ENCODE data around the gene GATAD2B. TPM values are rescaled to one million over a fixed set of nuclear protein-coding genes. Genes with fewer than 3 reads are reported as not detected.
A peak's percentile ranks its signal among the peaks of the same experiment; 100 is the strongest.

The GATAD2B gene
- total RNA-seq, 4 donors from 2014 or later = 20.1 to 28.8 (median 21.5) TPM

DNA sequence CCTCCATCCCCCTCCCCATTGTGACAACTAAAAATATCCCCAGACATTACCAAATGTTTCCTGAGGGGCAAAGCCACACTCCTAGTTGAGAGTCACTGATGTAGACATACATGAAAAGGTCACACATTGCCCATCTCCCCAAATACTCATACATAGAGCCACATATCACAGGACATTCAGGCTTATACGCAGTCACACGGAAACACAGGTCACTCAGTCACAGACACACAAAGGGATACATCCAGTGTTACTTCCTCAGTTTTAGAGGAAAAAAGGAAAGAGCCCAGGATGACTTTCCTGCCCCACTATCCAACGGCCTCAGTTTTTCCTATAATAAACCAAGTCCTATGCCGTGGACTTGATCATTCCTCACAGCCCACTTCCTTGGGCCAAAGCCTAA lies 38.6 kb upstream of the GATAD2B start:
- no peaks in the 10 kb centered on the region for H3K27me3 ChIP-seq
- DNase-seq = no peak
- no peak overlapping the region for H3K4me3 ChIP-seq (replicated peaks in 1 of 3)
- TF ChIP-seq POLR2A (IDR thresholded peaks at IDR 0.05) = no peak
- TF ChIP-seq, protein P1, sequence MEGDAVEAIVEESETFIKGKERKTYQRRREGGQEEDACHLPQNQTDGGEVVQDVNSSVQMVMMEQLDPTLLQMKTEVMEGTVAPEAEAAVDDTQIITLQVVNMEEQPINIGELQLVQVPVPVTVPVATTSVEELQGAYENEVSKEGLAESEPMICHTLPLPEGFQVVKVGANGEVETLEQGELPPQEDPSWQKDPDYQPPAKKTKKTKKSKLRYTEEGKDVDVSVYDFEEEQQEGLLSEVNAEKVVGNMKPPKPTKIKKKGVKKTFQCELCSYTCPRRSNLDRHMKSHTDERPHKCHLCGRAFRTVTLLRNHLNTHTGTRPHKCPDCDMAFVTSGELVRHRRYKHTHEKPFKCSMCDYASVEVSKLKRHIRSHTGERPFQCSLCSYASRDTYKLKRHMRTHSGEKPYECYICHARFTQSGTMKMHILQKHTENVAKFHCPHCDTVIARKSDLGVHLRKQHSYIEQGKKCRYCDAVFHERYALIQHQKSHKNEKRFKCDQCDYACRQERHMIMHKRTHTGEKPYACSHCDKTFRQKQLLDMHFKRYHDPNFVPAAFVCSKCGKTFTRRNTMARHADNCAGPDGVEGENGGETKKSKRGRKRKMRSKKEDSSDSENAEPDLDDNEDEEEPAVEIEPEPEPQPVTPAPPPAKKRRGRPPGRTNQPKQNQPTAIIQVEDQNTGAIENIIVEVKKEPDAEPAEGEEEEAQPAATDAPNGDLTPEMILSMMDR (IDR thresholded peaks at IDR 0.05) = no peak
- peaks cover 41 to 48% of the 10 kb centered on the region in 2 donors for H3K4me1 ChIP-seq
- intact Hi-C loops (cut with DNase I) = no loop called here
- 77 to 87% methylated on average over 4 of the region's 4 CpGs for WGBS, 2 donors
- H3K36me3 ChIP-seq = peaks cover 0 to 9% of the 10 kb centered on the region in 2 donors
- no peaks in the 10 kb centered on the region for H3K9me3 ChIP-seq
- H3K27ac ChIP-seq = peak overlapping the region in 1 of 3 donors; percentile 98

GRCh38 chr1:153960206-153960605 lies 37.4 kb upstream of the GATAD2B start:
- 83 to 97% methylated on average over 1 to 11 of the region's 11 CpGs for WGBS, 2 donors

GRCh38 chr1:153959454-153959853 lies 36.7 kb upstream of the GATAD2B start:
- Histone ChIP-seq H3K4me1 (peaks cover 40 to 45% of the 10 kb centered on the region in 2 donors), H3K36me3 (peaks cover 0 to 9% of the 10 kb centered on the region in 2 donors), H3K27me3 (no peaks in the 10 kb centered on the region), H3K9me3 (no peaks in the 10 kb centered on the region), H3K4me3 (replicated peaks in 1 of 3) (no peak overlapping the region), H3K27ac (peak overlapping the region in 2 of 3 donors; percentile 64 to 78)
- 69 to 76% methylated on average over 3 of the region's 3 CpGs for WGBS, 2 donors
- TF ChIP-seq POLR2A (IDR thresholded peaks at IDR 0.05) = no peak
- TF ChIP-seq, protein P1 (IDR thresholded peaks at IDR 0.05) = no peak
- DNase-seq = no peak
- intact Hi-C loops (cut with DNase I) = no loop called here

More at GRCh38 chr1:153960206-153960605, 37.4 kb upstream of the GATAD2B start:
- Histone ChIP-seq H3K4me1 (peaks cover 40 to 52% of the 10 kb centered on the region in 2 donors), H3K9me3 (no peaks in the 10 kb centered on the region), H3K27ac (no peak overlapping the region), H3K36me3 (peaks cover 0 to 9% of the 10 kb centered on the region in 2 donors), H3K4me3 (replicated peaks in 1 of 3) (no peak overlapping the region), H3K27me3 (no peaks in the 10 kb centered on the region)
- intact Hi-C loops (cut with DNase I) = no loop called here
- no peak for DNase-seq
- TF ChIP-seq, protein P1 (IDR thresholded peaks at IDR 0.05) = no peak

- peaks cover 36 to 40% of the 10 kb centered on the region in 2 donors for H3K4me1 ChIP-seq
- TF ChIP-seq, protein P1 (IDR thresholded peaks at IDR 0.05) = no peak
- no peak for TF ChIP-seq POLR2A (IDR thresholded peaks at IDR 0.05)
- peak in 1 of 2 donors; percentile 27 for DNase-seq
These were observed 36.1 kb upstream of the GATAD2B start for GRCh38 chr1:153958961-153959260.

DNA sequence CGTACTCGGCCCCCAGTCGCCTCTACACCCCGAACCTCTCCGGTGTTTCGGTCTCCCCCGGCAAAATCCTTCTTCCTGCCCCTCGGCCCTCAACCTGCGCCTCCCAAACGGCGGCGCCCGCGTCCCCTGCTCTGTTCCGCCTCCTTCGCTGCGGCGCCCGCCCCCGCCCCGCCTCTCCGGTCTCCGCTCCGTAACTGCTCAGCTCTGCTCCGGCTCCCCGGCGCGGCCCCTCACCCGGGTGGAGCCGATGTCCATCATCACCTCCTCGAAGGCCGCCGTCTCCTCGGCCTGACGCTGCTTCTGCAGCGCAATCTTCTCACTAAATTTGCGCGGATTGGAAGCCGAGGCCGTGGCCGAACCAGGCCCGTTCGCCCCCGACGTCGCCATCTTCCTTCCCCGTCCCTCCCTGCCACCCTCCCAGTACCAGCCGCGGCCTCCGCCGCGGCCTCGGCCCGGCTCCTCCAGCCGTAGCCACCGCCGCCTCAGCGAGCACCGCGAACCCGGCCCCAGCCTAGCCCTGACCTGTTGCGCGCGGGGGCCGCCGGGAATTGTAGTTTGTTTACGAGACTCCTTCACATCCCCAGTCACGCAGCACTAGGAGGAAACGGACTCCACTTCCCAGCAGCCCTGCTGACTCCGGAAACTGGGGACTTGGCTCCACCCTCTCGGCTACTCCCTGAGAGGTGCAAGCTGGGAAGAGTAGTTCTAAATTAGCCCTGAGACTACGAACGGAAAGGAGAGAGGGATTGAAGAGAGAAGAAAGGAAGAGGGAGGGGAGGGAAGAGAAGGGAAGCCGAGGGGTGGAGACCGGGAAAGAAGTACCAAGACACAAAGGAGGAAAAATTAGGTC lies 35.6 kb upstream of the GATAD2B start, which contains the start of gene CRTC2:
Gene CRTC2, minus strand, starts transcription at position 502 of the 850 bp plus-strand sequence. Its CDS starts 115 bp downstream, at position 387.
- peak; percentile 5 to 76 for TF ChIP-seq POLR2A (IDR thresholded peaks at IDR 0.05)
- TF ChIP-seq, protein P1 (IDR thresholded peaks at IDR 0.05) = no peak
- H3K36me3 ChIP-seq = peaks cover 3 to 9% of the 10 kb centered on the region in 2 donors
- intact Hi-C loops (cut with DNase I) = no loop called here
- 0% methylated on average over 50 to 56 of the region's 75 CpGs for WGBS, 2 donors
- DNase-seq = peak; percentile 100
- H3K27ac ChIP-seq = peak within 1 kb of the TSS; percentile 78 to 88 (median 84)
- peaks cover 34 to 39% of the 10 kb centered on the region in 2 donors for H3K4me1 ChIP-seq
- H3K27me3 ChIP-seq = no peaks in the 10 kb centered on the region
- H3K9me3 ChIP-seq = no peaks in the 10 kb centered on the region
- H3K4me3 ChIP-seq (replicated peaks in 1 of 3) = peak within 1 kb of the TSS; percentile 65 to 89 (median 83)

More at GRCh38 chr1:153958961-153959260, 36.1 kb upstream of the GATAD2B start:
- H3K36me3 ChIP-seq = peaks cover 0 to 9% of the 10 kb centered on the region in 2 donors
- no peaks in the 10 kb centered on the region for H3K27me3 ChIP-seq
- H3K4me3 ChIP-seq (replicated peaks in 1 of 3) = no peak overlapping the region
- WGBS, 2 donors = 20 to 22% methylated on average over 4 of the region's 4 CpGs
- H3K27ac ChIP-seq = peak overlapping the region; percentile 47 to 78 (median 64)
- no peaks in the 10 kb centered on the region for H3K9me3 ChIP-seq
- intact Hi-C loops (cut with DNase I) = no loop called here

All from thyroid gland (tissue), 4 donors.